KMS-11 (cell line): ENCODE data around the gene PCDH12.

ENCODE experiments used
- H2AFZ ChIP-seq: fragments of 200-600 bp; sonication (generic); 2 replicates; pipeline ENCODE4 v1.6.1; 2016; ENCODE audit warnings: antibody characterized with exemption, mixed run types, low read depth
- H3K27ac ChIP-seq: fragments of 200-600 bp; sonication (generic); 2 replicates; pipeline ENCODE4 v1.6.1; 2016; ENCODE audit warnings: mild to moderate bottlenecking, mixed run types
- H3K27me3 ChIP-seq: fragments of 200-600 bp; sonication (generic); 2 replicates; pipeline ENCODE4 v1.6.1; 2017; ENCODE audit warnings: mild to moderate bottlenecking, low read depth, mixed run types, moderate library complexity; ENCODE audit not compliant: insufficient read depth
- H3K36me3 ChIP-seq: fragments of 200-600 bp; sonication (generic); 2 replicates; pipeline ENCODE4 v1.6.1; 2017; ENCODE audit warnings: mild to moderate bottlenecking, mixed run types; ENCODE audit not compliant: insufficient read depth
- H3K4me1 ChIP-seq: fragments of 200-600 bp; sonication (generic); 2 replicates; pipeline ENCODE4 v1.6.1; 2016; ENCODE audit warnings: mild to moderate bottlenecking, low read depth, mixed run types; ENCODE audit not compliant: poor library complexity, severe bottlenecking
- H3K4me2 ChIP-seq: fragments of 200-600 bp; sonication (generic); 2 replicates; pipeline ENCODE4 v1.7.0; 2016; ENCODE audit warnings: mild to moderate bottlenecking, mixed run types
- H3K4me3 ChIP-seq: fragments of 200-600 bp; sonication (generic); IDR thresholded peaks from 2 replicates; pipeline ENCODE4 v1.6.1; 2017; ENCODE audit warnings: low read depth, low read length, mixed read lengths; ENCODE audit not compliant: insufficient read depth
- H3K79me2 ChIP-seq: fragments of 200-600 bp; sonication (generic); 2 replicates; pipeline ENCODE4 v1.6.1; 2016; ENCODE audit warnings: low read depth, mixed run types; ENCODE audit not compliant: insufficient read depth
- H3K9ac ChIP-seq: fragments of 200-600 bp; sonication (generic); 2 replicates; pipeline ENCODE4 v1.6.1; 2016; ENCODE audit warnings: mild to moderate bottlenecking, mixed run types
- H4K20me1 ChIP-seq: fragments of 200-600 bp; sonication (generic); 2 replicates; pipeline ENCODE4 v1.6.1; 2016; ENCODE audit warnings: mild to moderate bottlenecking, mixed run types; ENCODE audit not compliant: insufficient read depth
- CTCF ChIP-seq: fragments of 200-600 bp; sonication (generic); conservative IDR thresholded peaks from 2 replicates; pipeline ENCODE4 v1.6.1; 2017; ENCODE audit warnings: low read depth, mild to moderate bottlenecking, antibody characterized with exemption, low read length, moderate library complexity, mixed read lengths

PCDH12 gene

GRCh38 chr5:141935538-141935937 is 22.5 kb downstream of the PCDH12 start:
- Histone ChIP-seq H3K4me2 (no peak overlapping the region), H3K9ac (no peak overlapping the region), H3K27me3 (no peaks in the 10 kb centered on the region), H4K20me1 (no peaks in the 10 kb centered on the region), H3K79me2 (no peaks in the 10 kb centered on the region), H3K27ac (no peak overlapping the region), H3K4me3 (no peak overlapping the region), H3K36me3 (no peaks in the 10 kb centered on the region), H2AFZ (no peak overlapping the region), H3K4me1 (peaks cover 20% of the 10 kb centered on the region)
- TF ChIP-seq CTCF = no peak

GRCh38 chr5:141934099-141934844 is 23.7 kb downstream of the PCDH12 start:
- Histone ChIP-seq H3K4me2 (no peak overlapping the region), H3K27ac (no peak overlapping the region), H3K9ac (no peak overlapping the region), H3K27me3 (no peaks in the 10 kb centered on the region), H4K20me1 (no peaks in the 10 kb centered on the region), H3K4me3 (no peak overlapping the region), H3K4me1 (peaks cover 7% of the 10 kb centered on the region), H3K36me3 (no peaks in the 10 kb centered on the region), H2AFZ (no peak overlapping the region), H3K79me2 (no peaks in the 10 kb centered on the region)
- no peak for TF ChIP-seq CTCF

GRCh38 chr5:141933151-141933550 is 24.9 kb downstream of the PCDH12 start:
- Histone ChIP-seq H3K36me3 (no peaks in the 10 kb centered on the region), H4K20me1 (no peaks in the 10 kb centered on the region), H3K79me2 (no peaks in the 10 kb centered on the region), H3K27me3 (no peaks in the 10 kb centered on the region), H3K27ac (no peak overlapping the region), H2AFZ (no peak overlapping the region), H3K4me2 (no peak overlapping the region), H3K9ac (no peak overlapping the region), H3K4me1 (no peaks in the 10 kb centered on the region), H3K4me3 (no peak overlapping the region)
- no peak for TF ChIP-seq CTCF

- Histone ChIP-seq H3K27ac (no peak overlapping the region), H3K27me3 (no peaks in the 10 kb centered on the region), H3K4me1 (no peaks in the 10 kb centered on the region), H3K9ac (no peak overlapping the region), H4K20me1 (no peaks in the 10 kb centered on the region), H3K79me2 (no peaks in the 10 kb centered on the region), H3K4me3 (no peak overlapping the region), H2AFZ (no peak overlapping the region), H3K4me2 (no peak overlapping the region), H3K36me3 (no peaks in the 10 kb centered on the region)
- no peak for TF ChIP-seq CTCF
These were observed 26.3 kb downstream of the PCDH12 start for GRCh38 chr5:141931694-141932093.
